ENCODE measurements around the gene SH3GLB1.
"Not testable (repeated sequence)": the region's sequence is repeated elsewhere in the genome, so short reads cannot be mapped to it uniquely, and the experiment has no call there.

Gene SH3GLB1

GRCh38 chr1:86699186-86699585 is 5.2 kb upstream of the SH3GLB1 start:
- no peak for DNase-seq (ENCODE audit: low read depth)
- TF ChIP-seq CTCF (IDR thresholded peaks at IDR 0.05; ENCODE audit: insufficient read depth, low read depth, low read length, missing control alignments): no peak
- H3K4me3 ChIP-seq (ENCODE audit: low read length): no peak overlapping the region

- TF ChIP-seq CTCF (IDR thresholded peaks at IDR 0.05; ENCODE audit: insufficient read depth, low read depth, low read length, missing control alignments): no peak
- DNase-seq (ENCODE audit: low read depth): no peak
- no peak overlapping the region for H3K4me3 ChIP-seq (ENCODE audit: low read length)
Measured at GRCh38 chr1:86701731-86702130, 2.6 kb upstream of the SH3GLB1 start.

GRCh38 chr1:86702954-86703494 is 1.4 kb upstream of the SH3GLB1 start:
- not testable (repeated sequence) for H3K4me3 ChIP-seq (ENCODE audit: low read length)

GRCh38 chr1:86703696-86704457 is 499 bp upstream of the SH3GLB1 start:
- H3K4me3 ChIP-seq (ENCODE audit: low read length): peak overlapping the region; percentile 83
- no peak for TF ChIP-seq CTCF (IDR thresholded peaks at IDR 0.05; ENCODE audit: insufficient read depth, low read depth, low read length, missing control alignments)
- DNase-seq (ENCODE audit: low read depth): peak; percentile 22

More at GRCh38 chr1:86702954-86703494, 1.4 kb upstream of the SH3GLB1 start:
- not testable (repeated sequence) for DNase-seq (ENCODE audit: low read depth)

GRCh38 chr1:86704972-86705664 is 742 bp downstream of the SH3GLB1 start:
- peak; percentile 61 for DNase-seq (ENCODE audit: low read depth)
- TF ChIP-seq CTCF (IDR thresholded peaks at IDR 0.05; ENCODE audit: insufficient read depth, low read depth, low read length, missing control alignments): no peak
- H3K4me3 ChIP-seq (ENCODE audit: low read length): peak overlapping the region; percentile 83

- H3K4me3 ChIP-seq (ENCODE audit: low read length): peak overlapping the region; percentile 83
- TF ChIP-seq CTCF (IDR thresholded peaks at IDR 0.05; ENCODE audit: insufficient read depth, low read depth, low read length, missing control alignments): no peak
- DNase-seq (ENCODE audit: low read depth): peak; percentile 37
Measured at GRCh38 chr1:86705665-86705985, 1.2 kb downstream of the SH3GLB1 start.

- no peak for TF ChIP-seq CTCF (IDR thresholded peaks at IDR 0.05; ENCODE audit: insufficient read depth, low read depth, low read length, missing control alignments)
- peak; percentile 14 for DNase-seq (ENCODE audit: low read depth)
- H3K4me3 ChIP-seq (ENCODE audit: low read length): peak overlapping the region; percentile 83
Measured at GRCh38 chr1:86706018-86706635, 1.8 kb downstream of the SH3GLB1 start.
